Epithelial cell of esophagus (primary cell): Measurements from ENCODE around the gene SLC10A4.

Source experiments
- DNase-seq: peaks from one replicate; pipeline ENCODE4 v3.0.0; 2010; ENCODE audit warnings: low read depth
- H3K4me3 ChIP-seq: 2 replicates; pipeline ENCODE4 v1.5.1; 2011; ENCODE audit warnings: mild to moderate bottlenecking, low read length, control low read depth
- TF ChIP-seq, protein P1 (sequence below): IDR thresholded peaks from 2 replicates; pipeline ENCODE4 v1.5.1; 2011; ENCODE audit warnings: low read depth, mild to moderate bottlenecking, low read length, control low read depth, inconsistent platforms; ENCODE audit not compliant: insufficient read depth; ENCODE audit errors: missing control alignments

Gene SLC10A4

DNA sequence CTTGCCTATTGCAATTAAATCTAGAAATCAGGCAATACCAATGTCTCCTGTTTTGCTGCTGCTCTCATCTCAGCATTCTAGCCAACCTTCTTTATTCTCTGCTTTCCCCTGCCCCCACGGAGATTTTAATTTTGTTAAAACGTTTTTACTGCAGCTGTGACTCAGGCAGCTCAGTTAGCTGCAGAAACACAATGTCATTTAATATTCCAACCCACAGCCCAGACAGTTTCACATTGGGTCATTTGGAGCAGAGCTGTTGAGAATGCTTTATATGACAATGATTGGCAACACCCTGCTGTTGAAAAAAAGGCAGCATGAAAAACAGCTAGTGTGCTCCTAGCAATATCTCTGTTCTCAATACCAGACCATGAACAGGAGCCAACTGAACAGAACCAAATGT, 12.6 kb upstream of the SLC10A4 start:
- DNase-seq, result no peak
- H3K4me3 ChIP-seq, result no peak overlapping the region
- TF ChIP-seq, protein P1, sequence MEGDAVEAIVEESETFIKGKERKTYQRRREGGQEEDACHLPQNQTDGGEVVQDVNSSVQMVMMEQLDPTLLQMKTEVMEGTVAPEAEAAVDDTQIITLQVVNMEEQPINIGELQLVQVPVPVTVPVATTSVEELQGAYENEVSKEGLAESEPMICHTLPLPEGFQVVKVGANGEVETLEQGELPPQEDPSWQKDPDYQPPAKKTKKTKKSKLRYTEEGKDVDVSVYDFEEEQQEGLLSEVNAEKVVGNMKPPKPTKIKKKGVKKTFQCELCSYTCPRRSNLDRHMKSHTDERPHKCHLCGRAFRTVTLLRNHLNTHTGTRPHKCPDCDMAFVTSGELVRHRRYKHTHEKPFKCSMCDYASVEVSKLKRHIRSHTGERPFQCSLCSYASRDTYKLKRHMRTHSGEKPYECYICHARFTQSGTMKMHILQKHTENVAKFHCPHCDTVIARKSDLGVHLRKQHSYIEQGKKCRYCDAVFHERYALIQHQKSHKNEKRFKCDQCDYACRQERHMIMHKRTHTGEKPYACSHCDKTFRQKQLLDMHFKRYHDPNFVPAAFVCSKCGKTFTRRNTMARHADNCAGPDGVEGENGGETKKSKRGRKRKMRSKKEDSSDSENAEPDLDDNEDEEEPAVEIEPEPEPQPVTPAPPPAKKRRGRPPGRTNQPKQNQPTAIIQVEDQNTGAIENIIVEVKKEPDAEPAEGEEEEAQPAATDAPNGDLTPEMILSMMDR, result no peak

DNA sequence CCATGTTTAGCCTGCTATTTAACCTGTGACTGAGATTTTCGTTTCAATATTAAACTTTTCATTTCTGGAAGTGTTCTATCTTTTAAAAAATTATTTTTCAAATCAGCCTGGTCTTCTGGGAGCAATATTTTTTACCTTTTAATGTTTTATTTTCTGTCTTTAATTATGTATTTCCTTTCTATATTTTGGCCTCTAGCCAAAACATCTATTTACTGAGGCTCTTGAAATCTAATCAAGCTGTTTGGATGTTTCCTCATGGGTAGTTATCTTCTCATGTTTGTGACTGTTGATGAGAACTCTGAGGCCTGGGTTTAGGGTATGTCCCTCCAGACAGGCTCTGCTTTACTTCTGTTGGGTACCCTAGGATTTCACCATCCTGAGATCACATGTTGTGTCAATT, 10.3 kb upstream of the SLC10A4 start:
- TF ChIP-seq, protein P1, result no peak
- H3K4me3 ChIP-seq, result no peak overlapping the region
- DNase-seq, result no peak

DNA sequence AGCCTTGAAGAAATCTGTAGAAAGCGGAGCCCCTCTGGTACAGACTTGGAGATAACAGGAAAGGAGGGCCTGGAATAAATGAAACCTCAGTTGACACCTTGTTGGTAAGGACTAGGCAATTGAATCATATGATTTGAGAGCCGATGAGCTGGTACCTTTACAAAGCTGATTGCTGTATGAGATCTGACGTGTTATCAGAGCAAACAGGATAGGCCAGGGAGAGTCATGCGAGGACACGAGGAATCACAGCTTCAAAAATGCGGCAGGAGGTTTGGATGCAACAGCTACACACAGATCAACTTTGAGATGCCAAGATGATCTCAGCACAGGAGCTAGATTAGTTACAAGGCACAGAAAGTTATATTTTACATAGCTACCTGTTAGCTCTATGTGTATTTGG, 7.4 kb upstream of the SLC10A4 start:
- H3K4me3 ChIP-seq, result no peak overlapping the region
- TF ChIP-seq, protein P1, result no peak
- DNase-seq, result no peak

DNA sequence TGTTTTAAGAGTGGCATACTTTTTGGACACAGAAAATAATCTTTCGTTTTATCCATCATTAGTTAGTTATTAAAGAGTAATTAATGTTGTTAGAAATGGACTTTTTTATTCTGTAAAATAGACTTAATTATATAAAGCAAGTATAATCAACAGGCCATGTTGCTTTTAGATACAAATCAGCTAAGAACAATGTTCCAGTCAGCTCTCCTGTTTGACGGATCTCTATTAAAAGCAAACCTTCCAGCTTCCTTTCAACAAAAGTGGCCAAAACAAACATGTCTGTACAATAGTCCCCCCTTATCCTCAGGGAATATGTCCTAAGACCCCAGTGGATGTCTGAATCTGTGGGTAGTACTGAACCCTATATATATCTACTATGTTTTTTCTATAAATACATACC, 4.9 kb upstream of the SLC10A4 start:
- H3K4me3 ChIP-seq, result no peak overlapping the region
- TF ChIP-seq, protein P1, result no peak
- no peak for DNase-seq

DNA sequence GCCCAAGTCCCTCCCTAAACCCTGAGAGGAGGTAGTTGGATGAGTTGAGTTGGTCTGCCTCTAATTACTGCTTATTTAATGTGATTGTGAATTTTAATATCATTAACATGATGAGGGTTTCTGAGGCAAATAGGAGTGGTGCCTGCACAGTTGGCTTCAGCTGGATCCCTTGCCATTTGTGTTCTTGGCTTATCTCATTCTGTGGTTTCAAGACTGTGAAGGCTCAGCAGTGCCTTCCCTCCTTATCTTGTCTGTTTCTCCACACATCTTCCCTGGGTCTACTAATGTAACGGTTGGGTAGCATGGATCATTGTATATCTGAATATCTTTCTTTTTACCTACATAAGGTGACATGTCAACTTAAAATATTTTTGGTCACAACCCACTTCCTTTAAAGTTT, 1.6 kb upstream of the SLC10A4 start:
- TF ChIP-seq, protein P1, result no peak
- no peak for DNase-seq

DNA sequence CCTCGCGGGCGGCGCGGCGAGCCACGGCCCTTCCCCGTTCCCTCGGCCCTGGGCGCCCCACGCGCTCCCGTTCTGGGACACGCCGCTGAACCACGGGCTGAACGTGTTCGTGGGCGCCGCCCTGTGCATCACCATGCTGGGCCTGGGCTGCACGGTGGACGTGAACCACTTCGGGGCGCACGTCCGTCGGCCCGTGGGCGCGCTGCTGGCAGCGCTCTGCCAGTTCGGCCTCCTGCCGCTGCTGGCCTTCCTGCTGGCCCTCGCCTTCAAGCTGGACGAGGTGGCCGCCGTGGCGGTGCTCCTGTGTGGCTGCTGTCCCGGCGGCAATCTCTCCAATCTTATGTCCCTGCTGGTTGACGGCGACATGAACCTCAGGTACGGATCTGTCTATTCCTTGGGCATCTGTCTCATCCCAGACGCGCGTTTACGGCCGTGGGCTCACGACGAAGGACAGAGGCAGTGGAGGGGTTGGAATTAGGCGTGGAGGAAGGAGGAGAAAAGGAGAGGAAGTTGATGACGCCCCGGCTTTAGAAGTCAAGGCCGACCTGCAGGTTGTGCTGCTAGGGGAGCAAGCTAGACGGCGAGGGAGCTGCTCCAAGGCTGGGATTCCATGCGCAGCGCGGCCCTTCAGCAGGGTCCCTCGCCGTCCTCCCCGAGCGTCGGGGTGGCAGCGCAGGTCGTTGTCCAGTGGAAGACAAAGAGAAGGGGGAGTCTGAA, 792 bp downstream of the SLC10A4 start:
- H3K4me3 ChIP-seq, result no peak overlapping the region
- no peak for DNase-seq
- TF ChIP-seq, protein P1, result no peak

More for the DNA sequence above, 1.6 kb upstream of the SLC10A4 start:
- H3K4me3 ChIP-seq, result no peak overlapping the region
